GM10266 (cell line): ENCODE data around the gene B9D1.

Experiments
- DNase-seq: peaks from one replicate; pipeline ENCODE4 v3.0.0; 2012; ENCODE audit errors: extremely low spot score
- TF ChIP-seq, protein P1 (sequence below): IDR thresholded peaks from 2 replicates; pipeline ENCODE4 v1.5.1; 2012; ENCODE audit warnings: mild to moderate bottlenecking, low read depth; ENCODE audit not compliant: control insufficient read depth, insufficient read depth; ENCODE audit errors: missing control alignments

B9D1 gene

DNA sequence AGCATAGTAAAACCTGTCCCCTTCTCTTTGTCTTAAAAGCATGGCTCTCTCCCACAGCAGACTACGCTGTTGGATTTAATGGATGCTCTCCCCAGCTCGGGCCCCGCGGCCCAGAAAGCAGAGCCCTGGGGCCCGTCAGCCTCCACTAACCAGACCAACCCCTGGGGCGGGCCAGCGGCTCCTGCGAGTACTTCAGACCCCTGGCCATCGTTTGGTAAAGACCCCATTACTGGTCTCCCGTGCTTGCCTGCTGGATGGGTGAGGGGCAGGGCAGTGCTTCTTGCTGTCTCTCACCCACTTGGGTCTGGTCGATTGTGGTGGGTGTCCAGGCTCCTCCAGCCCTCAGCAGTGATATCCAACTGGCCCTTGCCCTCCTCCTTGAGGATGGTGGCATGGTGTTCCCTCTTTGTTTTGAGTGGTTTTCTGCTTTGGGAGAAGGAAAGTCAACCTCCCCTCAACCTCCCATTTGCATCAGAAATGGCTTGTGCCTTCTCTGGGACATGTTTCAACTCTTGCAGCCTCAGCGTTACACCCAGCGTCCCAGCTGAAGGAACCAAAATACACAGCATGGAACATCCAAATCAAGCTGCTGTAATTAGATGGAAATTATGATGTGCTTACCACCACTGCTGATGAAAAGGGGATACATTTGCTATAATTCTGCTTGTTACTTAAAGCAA lies 49.3 kb downstream of the B9D1 start:
- TF ChIP-seq, protein P1, sequence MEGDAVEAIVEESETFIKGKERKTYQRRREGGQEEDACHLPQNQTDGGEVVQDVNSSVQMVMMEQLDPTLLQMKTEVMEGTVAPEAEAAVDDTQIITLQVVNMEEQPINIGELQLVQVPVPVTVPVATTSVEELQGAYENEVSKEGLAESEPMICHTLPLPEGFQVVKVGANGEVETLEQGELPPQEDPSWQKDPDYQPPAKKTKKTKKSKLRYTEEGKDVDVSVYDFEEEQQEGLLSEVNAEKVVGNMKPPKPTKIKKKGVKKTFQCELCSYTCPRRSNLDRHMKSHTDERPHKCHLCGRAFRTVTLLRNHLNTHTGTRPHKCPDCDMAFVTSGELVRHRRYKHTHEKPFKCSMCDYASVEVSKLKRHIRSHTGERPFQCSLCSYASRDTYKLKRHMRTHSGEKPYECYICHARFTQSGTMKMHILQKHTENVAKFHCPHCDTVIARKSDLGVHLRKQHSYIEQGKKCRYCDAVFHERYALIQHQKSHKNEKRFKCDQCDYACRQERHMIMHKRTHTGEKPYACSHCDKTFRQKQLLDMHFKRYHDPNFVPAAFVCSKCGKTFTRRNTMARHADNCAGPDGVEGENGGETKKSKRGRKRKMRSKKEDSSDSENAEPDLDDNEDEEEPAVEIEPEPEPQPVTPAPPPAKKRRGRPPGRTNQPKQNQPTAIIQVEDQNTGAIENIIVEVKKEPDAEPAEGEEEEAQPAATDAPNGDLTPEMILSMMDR, result no peak
- no peak for DNase-seq

DNA sequence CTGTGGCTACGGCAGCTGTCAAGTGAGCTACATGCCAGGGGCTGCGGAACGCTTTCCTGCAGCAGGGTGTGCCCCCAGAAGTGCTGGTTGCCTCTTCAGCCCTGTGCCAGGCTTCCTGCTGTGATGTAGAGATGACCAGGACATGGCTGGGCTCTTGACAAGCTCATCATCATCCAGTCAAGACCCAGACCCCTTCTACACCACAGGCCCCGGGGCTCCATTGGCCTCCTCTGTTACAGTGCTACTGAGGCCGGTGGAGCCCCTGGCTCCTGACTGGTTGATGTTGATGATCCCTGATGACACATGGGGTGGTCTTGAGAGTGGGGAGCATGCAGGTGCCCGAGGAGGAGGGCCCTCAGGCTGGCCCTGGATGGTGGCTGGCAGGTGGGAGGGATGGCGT lies 50.1 kb downstream of the B9D1 start:
- DNase-seq, result no peak

DNA sequence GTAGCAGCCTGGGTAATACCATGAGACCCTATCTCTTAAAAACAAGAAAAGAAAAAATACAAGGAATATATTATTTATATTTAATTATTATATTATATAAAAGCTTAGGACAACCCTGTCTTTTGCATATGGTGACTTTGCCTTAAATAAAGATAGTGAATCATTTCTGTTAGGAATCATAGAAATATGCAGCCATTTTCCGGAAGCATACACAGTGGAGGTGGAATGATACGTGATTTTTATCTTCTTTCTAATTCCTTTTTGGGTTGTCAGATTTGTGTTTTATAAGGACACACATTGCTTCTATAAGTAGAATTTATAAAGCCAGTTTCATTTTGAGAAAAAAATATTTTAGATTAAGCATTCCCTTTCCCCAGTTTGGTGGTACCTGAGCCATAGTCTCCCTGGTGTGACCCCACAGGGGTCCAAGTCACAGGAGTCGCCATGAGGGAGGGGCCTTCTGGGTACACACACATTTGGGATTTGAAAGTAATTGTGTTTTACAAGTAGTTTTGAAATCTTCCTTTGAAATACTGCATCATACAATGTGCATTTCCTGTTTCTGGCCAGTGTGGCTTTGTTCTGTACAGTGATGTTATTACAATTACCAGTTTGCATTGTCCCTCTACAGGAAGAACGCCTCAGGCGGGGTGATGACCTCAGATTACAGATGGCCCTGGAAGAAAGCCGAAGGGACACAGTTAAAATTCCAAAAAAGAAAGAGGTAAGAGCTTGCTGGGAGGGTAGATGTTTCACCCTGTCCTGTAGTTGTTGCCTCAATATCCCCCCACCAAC lies 50.9 kb downstream of the B9D1 start:
- no peak for DNase-seq
- TF ChIP-seq, protein P1, result no peak

More for the DNA sequence above, 50.1 kb downstream of the B9D1 start:
- TF ChIP-seq, protein P1, result no peak

DNA sequence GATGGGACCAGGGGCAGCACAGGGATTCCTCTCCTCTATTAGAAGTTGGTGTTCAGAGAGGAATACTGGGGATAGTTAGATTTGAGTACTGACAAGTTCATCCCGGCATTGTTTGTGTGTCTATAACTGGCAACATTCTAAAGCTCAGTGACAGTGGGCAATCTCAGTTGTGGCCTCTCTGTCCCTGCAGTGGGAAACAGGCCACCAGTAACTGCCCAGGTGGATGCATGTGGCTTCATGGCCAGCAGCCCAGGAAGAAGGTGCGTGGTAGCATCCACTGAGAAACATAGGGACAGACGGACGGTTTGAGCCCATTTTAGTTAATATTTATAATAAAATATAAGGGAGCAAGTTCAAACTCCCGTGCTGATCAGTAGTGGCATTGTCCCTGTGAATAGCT lies 51.5 kb downstream of the B9D1 start:
- no peak for DNase-seq
- TF ChIP-seq, protein P1, result no peak

DNA sequence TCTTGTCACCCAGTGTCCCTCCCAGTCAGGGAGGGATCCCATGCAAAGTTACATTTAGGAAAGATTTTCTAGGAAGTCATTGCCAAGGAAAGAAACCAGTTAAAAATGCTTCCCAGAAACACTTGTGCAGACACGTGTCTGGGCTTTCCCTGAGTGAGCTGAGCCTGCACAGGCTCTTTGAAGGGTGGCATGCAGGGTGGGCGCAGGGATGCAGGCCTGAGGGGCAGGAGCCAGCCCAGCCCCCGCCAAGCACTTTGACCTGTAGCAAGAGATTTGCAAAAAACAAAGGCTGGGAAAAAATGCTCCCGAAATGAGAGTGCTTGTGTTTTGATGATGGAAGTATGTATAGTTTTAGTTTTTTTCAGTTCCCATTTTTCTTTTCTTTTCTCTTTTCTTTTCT lies 52.4 kb downstream of the B9D1 start:
- TF ChIP-seq, protein P1, result no peak

DNA sequence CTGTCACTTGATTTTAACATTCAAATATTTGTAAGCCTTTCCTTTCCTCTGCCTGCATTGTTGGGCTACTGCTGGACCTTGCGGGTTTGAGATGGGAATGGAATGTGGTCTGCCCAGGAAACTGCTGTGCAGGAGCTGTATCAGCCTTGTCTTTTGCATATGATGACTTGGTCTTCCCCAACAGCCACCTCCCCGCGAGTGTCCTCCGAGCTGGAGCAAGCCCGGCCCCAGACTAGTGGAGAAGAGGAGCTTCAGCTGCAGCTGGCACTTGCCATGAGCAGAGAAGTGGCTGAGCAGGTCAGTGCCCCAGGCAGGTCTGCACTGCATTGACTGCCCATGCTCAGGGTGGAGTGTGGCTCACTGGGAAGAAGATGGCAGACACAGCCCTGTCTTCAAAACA lies 52.8 kb downstream of the B9D1 start:
- TF ChIP-seq, protein P1, result no peak
- DNase-seq, result no peak

More for the DNA sequence above, 52.4 kb downstream of the B9D1 start:
- DNase-seq, result no peak

DNA sequence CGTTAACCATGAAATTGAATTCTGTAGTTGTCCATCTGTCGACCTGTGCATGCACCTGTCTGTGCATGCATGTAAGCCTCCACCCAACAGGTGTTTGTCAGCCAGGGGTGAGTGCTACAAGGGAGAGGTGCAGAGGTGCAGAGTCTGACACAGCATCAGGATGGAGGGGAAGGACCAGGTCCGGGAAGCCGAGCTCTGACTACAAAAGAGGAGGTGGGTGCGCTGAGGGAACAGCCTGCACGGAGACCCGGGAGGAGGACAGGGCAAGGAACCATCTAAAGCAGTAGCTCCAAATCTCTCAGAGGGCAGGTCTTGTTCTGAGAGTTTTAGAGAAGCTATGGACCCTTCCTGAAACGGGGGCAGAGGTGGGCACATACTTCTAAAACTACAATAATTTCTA lies 54.1 kb downstream of the B9D1 start:
- TF ChIP-seq, protein P1, result no peak
- no peak for DNase-seq
